ENCODE data around the gene SLC31A1.

DNA sequence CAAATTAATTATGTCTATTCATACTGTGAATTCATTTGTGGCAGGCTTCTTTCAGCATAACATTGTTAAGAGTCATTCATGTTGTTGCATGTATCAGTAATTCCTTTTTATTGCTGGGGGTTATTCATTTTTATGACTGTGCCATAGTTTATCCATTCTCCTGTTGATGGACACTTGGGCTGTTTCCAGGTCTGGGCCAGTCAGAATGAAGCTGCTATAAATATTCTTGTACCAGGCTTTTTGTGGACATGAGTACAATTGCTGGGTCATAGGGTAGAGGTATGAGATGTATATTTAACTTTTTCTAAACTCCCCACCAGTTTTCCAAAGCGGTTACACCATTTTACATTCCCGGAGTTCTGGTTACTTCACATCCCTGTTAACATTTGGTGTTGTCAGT is 67.7 kb downstream of the SLC31A1 start:
- TF ChIP-seq, protein P1, sequence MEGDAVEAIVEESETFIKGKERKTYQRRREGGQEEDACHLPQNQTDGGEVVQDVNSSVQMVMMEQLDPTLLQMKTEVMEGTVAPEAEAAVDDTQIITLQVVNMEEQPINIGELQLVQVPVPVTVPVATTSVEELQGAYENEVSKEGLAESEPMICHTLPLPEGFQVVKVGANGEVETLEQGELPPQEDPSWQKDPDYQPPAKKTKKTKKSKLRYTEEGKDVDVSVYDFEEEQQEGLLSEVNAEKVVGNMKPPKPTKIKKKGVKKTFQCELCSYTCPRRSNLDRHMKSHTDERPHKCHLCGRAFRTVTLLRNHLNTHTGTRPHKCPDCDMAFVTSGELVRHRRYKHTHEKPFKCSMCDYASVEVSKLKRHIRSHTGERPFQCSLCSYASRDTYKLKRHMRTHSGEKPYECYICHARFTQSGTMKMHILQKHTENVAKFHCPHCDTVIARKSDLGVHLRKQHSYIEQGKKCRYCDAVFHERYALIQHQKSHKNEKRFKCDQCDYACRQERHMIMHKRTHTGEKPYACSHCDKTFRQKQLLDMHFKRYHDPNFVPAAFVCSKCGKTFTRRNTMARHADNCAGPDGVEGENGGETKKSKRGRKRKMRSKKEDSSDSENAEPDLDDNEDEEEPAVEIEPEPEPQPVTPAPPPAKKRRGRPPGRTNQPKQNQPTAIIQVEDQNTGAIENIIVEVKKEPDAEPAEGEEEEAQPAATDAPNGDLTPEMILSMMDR (IDR thresholded peaks at IDR 0.05) = no peak
- no peak for TF ChIP-seq POLR2A (IDR thresholded peaks at IDR 0.05)

All from body of pancreas (tissue), 4 donors.